ENCODE data around the gene PRG3. TPM values are rescaled to one million over a fixed set of nuclear protein-coding genes. Genes with fewer than 3 reads are reported as not detected.

Gene PRG3
- total and polyA plus RNA-seq, 2 of the 13 experiments (the other 11 are each of a cell fraction or from before 2014, with no cell fraction given) = not detected

DNA sequence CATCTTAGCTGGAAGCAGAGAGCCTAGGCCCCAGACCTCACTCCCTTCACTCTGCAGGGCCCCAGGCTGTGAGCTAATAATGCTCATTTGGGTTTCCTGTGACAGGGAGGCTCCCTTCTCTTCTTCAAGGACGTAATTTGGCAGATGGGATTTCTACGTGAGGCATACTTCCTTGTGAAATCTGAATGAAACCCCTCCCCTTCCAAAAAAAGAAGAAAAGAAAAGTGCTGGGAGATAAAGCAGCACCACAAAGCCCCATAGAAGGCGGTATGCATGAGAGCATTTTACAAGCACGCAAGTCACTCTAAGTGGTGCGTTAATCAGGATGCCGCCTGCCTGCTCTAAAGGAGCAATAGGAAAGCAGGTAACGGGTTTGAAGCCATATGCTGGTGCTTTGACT lies 37.1 kb downstream of the PRG3 start:
- intact Hi-C loops (cut with micrococcal nuclease; ENCODE audit: unreplicated experiment) = loop anchor here (2.0 to 10.0 kb wide), 2 partner anchors 209 to 1181 kb away; no protein-coding TSS in a partner anchor
- no peak for DNase-seq (ENCODE audit: low spot score)
- CTCF ChIA-PET (ENCODE audit: low intra/inter-chr PET ratio, low total read pairs) = no interaction called here

DNA sequence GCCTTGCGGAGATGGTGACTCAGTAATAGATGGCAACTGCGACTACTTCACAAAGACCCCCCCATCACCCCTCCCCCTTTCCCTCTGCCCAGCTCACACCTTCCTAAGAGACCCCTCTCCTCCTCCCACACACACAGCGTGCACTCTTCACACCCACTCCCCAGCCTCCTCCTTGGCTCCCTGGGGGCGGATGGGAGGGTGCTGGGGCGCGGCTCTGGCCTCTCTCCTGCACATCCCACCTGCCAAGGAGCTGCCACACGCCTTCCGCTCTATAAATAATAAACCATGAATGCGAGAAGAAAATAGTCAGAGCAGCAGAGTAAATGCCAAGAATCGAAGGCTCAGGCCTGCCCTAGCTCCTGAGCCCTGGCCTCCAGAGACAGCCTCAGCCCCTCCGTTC lies 38.2 kb downstream of the PRG3 start:
- ChIA-PET CTCF (ENCODE audit: low intra/inter-chr PET ratio, low total read pairs) (no interaction called here), POLR2A (interaction anchor here (0.5 to 1.5 kb wide), 2 partner anchors 18 to 19 kb away, joined by 3 read pairs; partner anchors contain the start of gene TNKS1BP1)
- Histone ChIP-seq H4K20me1 (ENCODE audit: insufficient read depth, low read length) (no peaks in the 10 kb centered on the region), H3K9ac (ENCODE audit: insufficient read depth, low read depth, low read length) (no peak overlapping the region), H3K27me3 (ENCODE audit: control insufficient read depth in 1 of 2, insufficient read depth in 2 of 2, low read length in 2 of 2) (peaks cover 1 to 28% of the 10 kb centered on the region in 2 experiments; a peak in 4 of 5 replicates), H3K79me2 (ENCODE audit: insufficient read depth, low read length) (no peaks in the 10 kb centered on the region), H3K4me3 (replicated peaks in 1 of 3; ENCODE audit: insufficient read depth in 1 of 3, low read depth in 2 of 3, low read length in 3 of 3) (no peak overlapping the region), H3K4me2 (ENCODE audit: low read depth, low read length) (no peak overlapping the region), H3K27ac (ENCODE audit: extremely low read length, insufficient read depth, low read length) (no peak overlapping the region), H3K9me3 (ENCODE audit: low read length) (no peaks in the 10 kb centered on the region), H3K4me1 (ENCODE audit: insufficient read depth, low read length) (peaks cover 54% of the 10 kb centered on the region), H2AFZ (ENCODE audit: low read length) (no peak overlapping the region), H3K36me3 (replicated peaks in 1 of 2; ENCODE audit: control insufficient read depth in 1 of 2, insufficient read depth in 2 of 2, low read length in 2 of 2) (no peaks in the 10 kb centered on the region)
- in situ Hi-C loops (cut with HindIII; ENCODE audit: extremely low pct_ligation_motif_present, low pct_unique_long_range_greater_than_20kb) (loop anchor here (10.0 kb wide), 1 partner anchor 222 kb away; the partner anchor contains the start of gene UBE2L6), intact Hi-C loops (cut with micrococcal nuclease; ENCODE audit: unreplicated experiment) (loop anchor here (10.0 kb wide), 1 partner anchor 208 kb away; no protein-coding TSS in a partner anchor)
- BruUV-seq (replicated peaks) = no TSS peak
- no peak for FAIRE-seq
- WGBS (ENCODE audit: low lambda C conversion rate) = 54% methylated on average over 11 of the region's 11 CpGs
- no peak for ATAC-seq
- no peak for DNase-seq (ENCODE audit: low spot score)
- TF ChIP-seq, protein P1, sequence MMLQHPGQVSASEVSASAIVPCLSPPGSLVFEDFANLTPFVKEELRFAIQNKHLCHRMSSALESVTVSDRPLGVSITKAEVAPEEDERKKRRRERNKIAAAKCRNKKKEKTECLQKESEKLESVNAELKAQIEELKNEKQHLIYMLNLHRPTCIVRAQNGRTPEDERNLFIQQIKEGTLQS (CRISPR knock-in tag; IDR thresholded peaks at IDR 0.05) = no peak
- TF ChIP-seq ZNF616 (CRISPR knock-in tag; IDR thresholded peaks at IDR 0.05; ENCODE audit: low read depth) = no peak
- TF ChIP-seq ZNF775 (CRISPR knock-in tag; IDR thresholded peaks at IDR 0.05; ENCODE audit: borderline replicate concordance) = no peak
- no peak for TF ChIP-seq MAZ (IDR thresholded peaks at IDR 0.05; ENCODE audit: borderline replicate concordance, low read depth, low read length)
- TF ChIP-seq MAZ (CRISPR knock-in tag; IDR thresholded peaks at IDR 0.05; ENCODE audit: low read depth) = no peak
- no peak for TF ChIP-seq RORA (CRISPR knock-in tag; IDR thresholded peaks at IDR 0.05)
- no peak for TF ChIP-seq ZNF577 (CRISPR knock-in tag; IDR thresholded peaks at IDR 0.05; ENCODE audit: borderline replicate concordance, low read depth)
- no peak for TF ChIP-seq SALL1 (CRISPR knock-in tag; IDR thresholded peaks at IDR 0.05)
- TF ChIP-seq, protein P2, sequence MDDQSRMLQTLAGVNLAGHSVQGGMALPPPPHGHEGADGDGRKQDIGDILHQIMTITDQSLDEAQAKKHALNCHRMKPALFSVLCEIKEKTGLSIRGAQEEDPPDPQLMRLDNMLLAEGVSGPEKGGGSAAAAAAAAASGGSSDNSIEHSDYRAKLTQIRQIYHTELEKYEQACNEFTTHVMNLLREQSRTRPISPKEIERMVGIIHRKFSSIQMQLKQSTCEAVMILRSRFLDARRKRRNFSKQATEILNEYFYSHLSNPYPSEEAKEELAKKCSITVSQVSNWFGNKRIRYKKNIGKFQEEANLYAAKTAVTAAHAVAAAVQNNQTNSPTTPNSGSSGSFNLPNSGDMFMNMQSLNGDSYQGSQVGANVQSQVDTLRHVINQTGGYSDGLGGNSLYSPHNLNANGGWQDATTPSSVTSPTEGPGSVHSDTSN (CRISPR knock-in tag; IDR thresholded peaks at IDR 0.05; ENCODE audit: borderline replicate concordance) = no peak
- no peak for TF ChIP-seq SOX6 (IDR thresholded peaks at IDR 0.05)
- no peak for TF ChIP-seq SOX6 (CRISPR knock-in tag; IDR thresholded peaks at IDR 0.05)
- no peak for TF ChIP-seq ZNF121 (CRISPR knock-in tag; IDR thresholded peaks at IDR 0.05)
- no peak for TF ChIP-seq FLYWCH1 (CRISPR knock-in tag; IDR thresholded peaks at IDR 0.05)

More for the DNA sequence above, 37.1 kb downstream of the PRG3 start:
- Histone ChIP-seq H3K36me3 (replicated peaks in 1 of 2; ENCODE audit: control insufficient read depth in 1 of 2, insufficient read depth in 2 of 2, low read length in 2 of 2) (no peaks in the 10 kb centered on the region), H3K4me3 (replicated peaks in 1 of 3; ENCODE audit: insufficient read depth in 1 of 3, low read depth in 2 of 3, low read length in 3 of 3) (no peak overlapping the region), H3K27me3 (ENCODE audit: control insufficient read depth in 1 of 2, insufficient read depth in 2 of 2, low read length in 2 of 2) (peaks cover 1 to 25% of the 10 kb centered on the region in 2 experiments; a peak in 4 of 5 replicates), H3K4me1 (ENCODE audit: insufficient read depth, low read length) (peaks cover 65% of the 10 kb centered on the region), H3K79me2 (ENCODE audit: insufficient read depth, low read length) (no peaks in the 10 kb centered on the region), H4K20me1 (ENCODE audit: insufficient read depth, low read length) (no peaks in the 10 kb centered on the region), H2AFZ (ENCODE audit: low read length) (no peak overlapping the region), H3K9ac (ENCODE audit: insufficient read depth, low read depth, low read length) (no peak overlapping the region), H3K9me3 (ENCODE audit: low read length) (no peaks in the 10 kb centered on the region), H3K27ac (ENCODE audit: extremely low read length, insufficient read depth, low read length) (no peak overlapping the region), H3K4me2 (ENCODE audit: low read depth, low read length) (peak overlapping the region; percentile 26)
- no peak for FAIRE-seq
- in situ Hi-C loops (cut with HindIII; ENCODE audit: extremely low pct_ligation_motif_present, low pct_unique_long_range_greater_than_20kb) = loop anchor here (10.0 kb wide), 1 partner anchor 221 kb away; the partner anchor contains the start of gene UBE2L6
- POLR2A ChIA-PET = interaction anchor here (0.9 kb wide), 1 partner anchor 13 kb away, joined by 3 read pairs; no protein-coding TSS in a partner anchor
- 19% methylated on average over 7 of the region's 7 CpGs for WGBS (ENCODE audit: low lambda C conversion rate)
- ATAC-seq = no peak
- no peak for TF ChIP-seq MED13 (CRISPR knock-in tag; IDR thresholded peaks at IDR 0.05)
- TF ChIP-seq ATF7 (IDR thresholded peaks at IDR 0.05) = no peak
- TF ChIP-seq ATF7 (CRISPR knock-in tag; IDR thresholded peaks at IDR 0.05) = no peak
- TF ChIP-seq FOXO1 (CRISPR knock-in tag; IDR thresholded peaks at IDR 0.05) = no peak
- no peak for TF ChIP-seq SPEN (CRISPR knock-in tag; IDR thresholded peaks at IDR 0.05; ENCODE audit: low read depth)
- TF ChIP-seq CBX5 (CRISPR knock-in tag; IDR thresholded peaks at IDR 0.05; ENCODE audit: borderline replicate concordance) = no peak
- BruUV-seq (replicated peaks) = no TSS peak

All from HepG2 (cell line).